ENCODE data around the gene ZNF689. TPM values are rescaled to one million over a fixed set of nuclear protein-coding genes. Genes with fewer than 3 reads are reported as not detected.
A peak's percentile ranks its signal among the peaks of the same experiment; 100 is the strongest.

ZNF689 gene
- total RNA-seq, 2 experiments from 2014 or later: 8.7 to 9.9 TPM

DNA sequence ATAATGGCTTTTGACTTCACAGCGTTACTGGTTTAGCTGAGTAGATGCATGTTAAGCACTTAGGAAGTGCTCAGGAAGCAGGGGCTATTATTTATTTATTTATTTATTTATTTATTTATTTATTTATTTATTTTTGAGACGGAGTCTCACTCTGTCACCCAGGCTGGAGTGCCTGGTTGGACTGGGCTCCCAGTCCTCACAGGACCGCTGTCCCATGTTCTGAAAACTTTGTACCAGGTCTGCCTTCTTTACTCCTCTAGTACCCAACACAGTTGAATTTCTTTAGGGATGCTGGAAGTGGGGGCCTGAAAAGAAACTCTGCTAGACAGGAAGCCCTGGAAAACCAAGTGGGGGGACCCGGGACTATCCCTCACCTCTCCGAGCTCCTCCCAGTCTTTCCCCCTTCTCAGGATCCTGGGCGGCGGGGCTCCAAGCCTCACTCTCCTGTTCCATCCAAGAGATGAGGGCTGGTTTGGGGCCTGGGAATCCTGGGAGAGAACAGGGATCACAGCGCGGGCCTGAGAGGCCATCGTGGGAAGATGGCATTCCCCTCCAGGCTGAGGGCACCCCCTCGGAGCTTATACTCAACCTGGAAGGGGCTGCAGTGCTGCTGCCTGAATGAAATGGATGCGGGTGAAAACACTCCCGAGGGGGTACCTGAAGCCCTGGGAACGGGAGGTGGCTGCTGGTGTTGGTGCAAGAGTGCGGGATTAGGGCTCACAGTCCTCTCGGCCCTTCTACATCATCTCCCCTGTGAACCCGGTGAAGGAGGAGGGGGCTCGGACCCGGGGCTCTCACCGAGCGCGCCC, 39.3 kb downstream of the ZNF689 start:
- Mint-ChIP-seq H3K9me3 (no peaks in the 10 kb centered on the region), H3K4me1 (ENCODE audit: low read depth) (peaks cover 54% of the 10 kb centered on the region), H3K27ac (peak overlapping the region; percentile 89), H3K36me3 (peaks cover 4% of the 10 kb centered on the region), H3K4me3 (peak overlapping the region; percentile 80), H3K27me3 (no peaks in the 10 kb centered on the region)
- ChIA-PET POLR2A (interaction anchor here (1.2 to 2.9 kb wide), 12 partner anchors 13 to 385 kb away, joined by 3 to 39 read pairs (median 5); partner anchors contain the start of genes PRR14, ZNF747, ZNF764 and ZNF771), CTCF (interaction anchor here (1.0 to 3.0 kb wide), 6 partner anchors 10 to 153 kb away, joined by 3 to 17 read pairs (median 12); partner anchors contain the start of genes DCTPP1, ZNF747 and ZNF785)
- intact Hi-C loops (cut with micrococcal nuclease): no loop called here
- DNase-seq: no peak

DNA sequence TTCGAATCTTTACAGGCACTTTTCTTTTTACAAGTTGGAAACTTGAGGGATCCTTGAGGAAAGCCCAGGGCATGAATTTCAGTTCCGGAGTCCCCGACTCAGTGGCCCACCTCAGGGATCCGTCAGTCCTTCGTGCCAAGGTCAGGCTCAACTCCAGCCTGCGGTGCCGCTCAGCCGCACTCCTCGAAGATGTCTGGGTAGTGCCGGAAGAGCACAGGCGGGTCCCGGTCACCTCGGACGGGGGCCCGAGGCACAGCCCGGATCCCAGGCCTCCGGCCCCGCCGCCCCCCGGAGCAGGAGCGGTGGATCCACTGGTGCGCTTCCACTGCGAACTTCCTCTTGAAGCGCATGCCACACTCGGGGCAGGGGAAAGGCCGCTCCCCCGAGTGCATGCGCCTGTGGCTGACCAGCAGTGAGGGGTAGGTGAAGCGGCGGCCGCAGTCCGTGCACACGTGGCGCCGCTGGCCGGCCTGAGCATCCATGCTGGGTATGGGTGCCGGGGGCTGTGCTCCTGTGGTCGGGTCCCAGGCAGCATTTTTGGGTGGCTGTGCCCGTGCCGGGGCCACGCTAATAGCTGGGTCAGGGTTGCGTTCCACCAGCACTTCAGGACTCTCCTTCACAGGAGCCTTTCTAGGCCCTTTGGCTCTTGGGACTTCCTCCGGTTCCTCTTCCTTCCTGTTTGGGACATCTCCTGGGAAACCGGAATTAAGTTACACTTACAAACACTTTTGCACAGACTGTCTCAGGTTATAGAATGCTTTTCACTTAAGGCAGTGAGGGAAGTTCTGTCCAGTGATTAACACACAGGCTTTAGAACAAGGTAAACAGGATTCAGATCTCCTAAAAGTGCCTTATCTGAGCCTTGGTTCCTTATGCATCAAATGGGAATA, 40.2 kb downstream of the ZNF689 start:
- peak overlapping the region; percentile 72 for H3K27ac Mint-ChIP-seq
- no peaks in the 10 kb centered on the region for H3K27me3 Mint-ChIP-seq
- intact Hi-C loops (cut with micrococcal nuclease): loop anchor here (2.0 kb wide), 2 partner anchors 97 to 193 kb away; partner anchors contain the start of genes CFAP119, ITGAL and RNF40
- no peak for DNase-seq
- CTCF ChIA-PET: interaction anchor here (2.4 to 3.0 kb wide), 3 partner anchors 16 to 34 kb away, joined by 12 to 17 read pairs (median 16); partner anchors contain the start of genes ZNF747 and ZNF785
- no peaks in the 10 kb centered on the region for H3K9me3 Mint-ChIP-seq
- no peak overlapping the region for H3K4me3 Mint-ChIP-seq
- POLR2A ChIA-PET: interaction anchor here (1.2 to 2.9 kb wide), 4 partner anchors 12 to 89 kb away, joined by 3 to 39 read pairs (median 20); partner anchors contain the start of genes ZNF747 and ZNF764
- peaks cover 4% of the 10 kb centered on the region for H3K36me3 Mint-ChIP-seq
- H3K4me1 Mint-ChIP-seq (ENCODE audit: low read depth): peaks cover 46% of the 10 kb centered on the region

DNA sequence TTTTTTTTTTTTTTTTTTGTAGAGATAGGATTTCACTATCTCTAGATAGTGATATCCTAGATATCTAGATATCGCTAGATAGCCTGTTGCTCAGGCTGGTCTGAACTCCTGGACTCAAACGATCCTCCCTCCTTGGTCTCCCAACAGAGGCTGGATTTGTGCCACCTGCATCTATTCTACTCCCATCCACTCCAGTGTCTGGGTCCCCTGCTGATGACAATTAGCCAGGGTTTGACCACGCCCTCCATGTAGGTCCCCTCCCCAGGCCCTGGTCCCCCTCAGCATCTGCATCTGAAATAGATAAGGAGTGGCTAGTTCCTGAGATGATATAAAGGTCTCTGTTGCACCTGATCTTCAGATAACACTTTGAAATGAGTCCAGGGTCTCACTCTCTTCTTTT, 40.9 kb downstream of the ZNF689 start:
- no peaks in the 10 kb centered on the region for H3K27me3 Mint-ChIP-seq
- no peak for DNase-seq
- ChIA-PET CTCF (interaction anchor here (1.2 kb wide), 1 partner anchor 140 kb away, joined by 4 read pairs; the partner anchor contains the start of gene DCTPP1), POLR2A (interaction anchor here (1.4 to 4.5 kb wide), 4 partner anchors 12 to 35 kb away, joined by 4 to 24 read pairs (median 20); partner anchors contain the start of genes ZNF747, ZNF764 and ZNF785)
- peak overlapping the region; percentile 97 for H3K27ac Mint-ChIP-seq
- H3K9me3 Mint-ChIP-seq: no peaks in the 10 kb centered on the region
- H3K36me3 Mint-ChIP-seq: peaks cover 4% of the 10 kb centered on the region
- H3K4me1 Mint-ChIP-seq (ENCODE audit: low read depth): peaks cover 41% of the 10 kb centered on the region
- no peak overlapping the region for H3K4me3 Mint-ChIP-seq
- intact Hi-C loops (cut with micrococcal nuclease): loop anchor here (2.0 kb wide), 2 partner anchors 96 to 194 kb away; partner anchors contain the start of genes CFAP119, ITGAL and RNF40

DNA sequence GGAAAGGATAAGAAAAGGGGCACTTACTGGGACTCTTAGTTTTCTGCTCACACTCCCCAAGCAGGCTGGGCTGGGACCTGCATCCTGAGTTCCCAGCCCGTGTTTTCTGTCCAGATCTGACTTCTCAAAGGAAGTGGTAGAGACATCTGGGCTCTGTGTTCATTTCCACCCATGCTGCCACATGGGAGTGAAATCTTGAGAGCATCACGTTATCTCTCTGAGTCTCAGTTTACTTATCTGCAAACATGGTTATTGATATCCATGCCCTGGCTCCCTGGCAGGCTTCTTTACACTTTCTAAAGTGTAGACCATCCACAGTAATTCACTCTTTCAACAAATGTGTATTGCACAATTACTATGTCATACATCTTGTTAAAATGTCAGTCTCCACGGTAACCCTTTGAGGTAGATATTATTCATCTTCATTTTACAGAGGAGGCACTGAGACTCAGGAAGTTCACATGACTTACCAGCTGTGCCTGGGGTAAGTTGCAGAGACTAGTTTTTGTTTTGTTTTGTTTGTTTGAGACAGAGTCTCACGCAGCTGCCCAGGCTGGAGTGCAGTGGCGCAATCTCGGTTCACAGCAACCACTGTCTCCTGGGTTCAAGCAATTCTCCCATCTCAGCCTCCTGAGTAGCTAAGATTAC, 42.1 kb downstream of the ZNF689 start:
- DNase-seq: peak; percentile 74
- ChIA-PET CTCF (interaction anchor here (0.7 to 3.0 kb wide), 5 partner anchors 10 to 138 kb away, joined by 4 to 16 read pairs (median 5); partner anchors contain the start of genes DCTPP1 and ZNF764), POLR2A (interaction anchor here (1.0 to 4.5 kb wide), 8 partner anchors 10 to 150 kb away, joined by 3 to 24 read pairs (median 6); partner anchors contain the start of genes ITGAL, ZNF747, ZNF764 and ZNF785)
- Mint-ChIP-seq H3K36me3 (peaks cover 4% of the 10 kb centered on the region), H3K4me1 (ENCODE audit: low read depth) (peaks cover 36% of the 10 kb centered on the region), H3K4me3 (peak overlapping the region; percentile 72), H3K9me3 (no peaks in the 10 kb centered on the region), H3K27me3 (no peaks in the 10 kb centered on the region), H3K27ac (peak overlapping the region; percentile 97)
- intact Hi-C loops (cut with micrococcal nuclease): loop anchor here (1.0 to 2.0 kb wide), 6 partner anchors 10 to 195 kb away; partner anchors contain the start of genes CFAP119, ITGAL, RNF40 and ZNF764

DNA sequence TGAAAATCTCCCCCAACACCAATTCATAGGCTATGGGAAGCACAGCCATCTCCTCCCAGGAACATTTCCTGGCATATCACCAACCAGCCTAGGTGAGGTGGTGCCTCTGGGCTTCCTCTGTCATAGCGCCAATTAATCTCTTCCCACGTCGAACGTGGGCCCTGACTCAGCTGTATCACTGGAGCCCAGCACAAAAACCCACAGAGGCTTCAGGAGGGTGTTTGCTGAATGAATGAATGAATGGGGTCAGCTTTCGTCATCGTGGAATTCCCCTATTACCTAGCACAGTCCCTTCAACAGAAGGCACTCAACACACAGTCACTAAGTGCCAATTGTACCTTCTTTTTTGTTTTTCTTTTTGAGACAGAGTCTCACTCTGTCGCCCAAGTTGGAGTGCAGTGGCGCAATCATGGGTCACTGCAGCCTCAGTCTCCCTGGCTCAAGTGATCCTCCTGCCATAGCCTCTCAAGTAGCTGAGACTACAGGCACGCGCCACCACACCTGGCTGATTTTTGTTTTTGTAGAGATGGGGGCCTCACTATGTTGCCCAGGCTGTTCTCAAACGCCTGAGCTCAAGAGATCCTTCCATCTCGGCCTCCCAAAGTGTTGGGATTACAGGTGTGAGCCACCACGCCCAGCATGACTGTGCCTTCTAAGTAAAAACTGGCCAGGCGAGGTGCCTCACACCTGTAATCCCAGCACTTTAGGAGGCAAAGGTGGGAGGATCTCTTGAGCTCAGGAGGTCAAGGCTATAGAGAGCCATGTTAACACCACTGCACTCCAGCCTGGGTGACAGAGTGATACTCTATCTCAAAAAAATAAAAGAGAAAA, 42.8 kb downstream of the ZNF689 start:
- peak; percentile 88 for DNase-seq
- Mint-ChIP-seq H3K9me3 (no peaks in the 10 kb centered on the region), H3K36me3 (peaks cover 4% of the 10 kb centered on the region), H3K27me3 (no peaks in the 10 kb centered on the region), H3K27ac (peak overlapping the region; percentile 97), H3K4me3 (peak overlapping the region; percentile 72), H3K4me1 (ENCODE audit: low read depth) (peaks cover 35% of the 10 kb centered on the region)
- POLR2A ChIA-PET: interaction anchor here (1.0 to 4.5 kb wide), 6 partner anchors 10 to 149 kb away, joined by 3 to 24 read pairs (median 12); partner anchors contain the start of genes ZNF747, ZNF764 and ZNF785
- CTCF ChIA-PET: interaction anchor here (0.6 to 3.0 kb wide), 7 partner anchors 10 to 137 kb away, joined by 3 to 16 read pairs (median 5); partner anchors contain the start of genes DCTPP1, PRR14 and ZNF764
- intact Hi-C loops (cut with micrococcal nuclease): loop anchor here (1.0 kb wide), 1 partner anchor 16 kb away; no protein-coding TSS in a partner anchor

DNA sequence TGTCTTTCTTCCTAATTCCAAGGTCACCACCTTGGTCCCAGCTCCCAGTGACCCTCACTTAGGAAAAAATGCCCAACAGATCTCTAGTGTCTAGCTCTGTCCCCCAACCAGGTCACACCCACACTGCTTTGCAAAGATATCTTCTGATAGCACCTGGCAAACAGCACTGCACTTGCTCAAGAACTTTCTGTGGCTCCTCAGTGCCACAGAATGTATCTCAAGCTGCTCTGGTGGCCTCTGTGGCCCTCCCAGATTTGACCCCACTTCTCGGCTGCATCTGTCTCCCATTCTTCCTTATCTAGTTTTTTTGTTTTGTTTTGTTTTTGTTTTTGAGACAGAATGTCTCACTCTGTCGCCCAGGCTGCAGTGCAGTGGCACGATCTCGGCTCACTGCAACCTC, 43.7 kb downstream of the ZNF689 start:
- Mint-ChIP-seq H3K27me3 (no peaks in the 10 kb centered on the region), H3K4me3 (no peak overlapping the region), H3K36me3 (peaks cover 2% of the 10 kb centered on the region), H3K9me3 (no peaks in the 10 kb centered on the region), H3K4me1 (ENCODE audit: low read depth) (peaks cover 30% of the 10 kb centered on the region), H3K27ac (peak overlapping the region; percentile 97)
- ChIA-PET POLR2A (interaction anchor here (0.5 to 4.5 kb wide), 7 partner anchors 9 to 89 kb away, joined by 3 to 24 read pairs (median 8); partner anchors contain the start of genes ZNF747, ZNF764 and ZNF785), CTCF (interaction anchor here (0.6 to 3.0 kb wide), 8 partner anchors 9 to 137 kb away, joined by 3 to 16 read pairs (median 4); partner anchors contain the start of genes DCTPP1, PRR14 and ZNF764)
- intact Hi-C loops (cut with micrococcal nuclease): no loop called here
- DNase-seq: no peak

DNA sequence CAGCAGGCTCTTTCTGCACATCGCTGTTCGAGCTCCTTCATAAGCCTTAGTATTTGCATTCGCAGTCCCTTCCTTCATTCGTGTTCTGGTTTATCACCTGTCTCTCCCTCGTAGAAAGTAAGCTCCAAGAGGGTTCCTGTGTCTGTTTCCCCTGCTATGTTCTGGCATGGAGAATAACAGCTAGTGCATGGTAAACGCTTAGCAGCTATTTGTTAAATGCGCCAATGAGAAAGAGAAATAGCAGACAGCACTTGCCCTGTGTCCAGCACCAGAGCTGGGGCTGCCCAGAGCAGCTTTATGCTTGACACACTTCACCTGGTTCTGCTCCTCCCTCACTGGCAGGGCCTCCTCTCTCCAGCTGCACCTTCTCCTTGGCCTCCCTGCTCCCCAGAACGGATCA, 44.2 kb downstream of the ZNF689 start:
- no peak for DNase-seq
- Mint-ChIP-seq H3K9me3 (no peaks in the 10 kb centered on the region), H3K27ac (peak overlapping the region; percentile 97), H3K4me1 (ENCODE audit: low read depth) (peaks cover 33% of the 10 kb centered on the region), H3K36me3 (peaks cover 2% of the 10 kb centered on the region), H3K4me3 (no peak overlapping the region), H3K27me3 (no peaks in the 10 kb centered on the region)
- intact Hi-C loops (cut with micrococcal nuclease): no loop called here
- ChIA-PET POLR2A (interaction anchor here (0.5 to 4.5 kb wide), 4 partner anchors 20 to 89 kb away, joined by 3 to 24 read pairs (median 3); partner anchors contain the start of genes ZNF747 and ZNF785), CTCF (interaction anchor here (0.6 to 3.0 kb wide), 5 partner anchors 30 to 118 kb away, joined by 3 to 14 read pairs (median 3); no protein-coding TSS in a partner anchor)

DNA sequence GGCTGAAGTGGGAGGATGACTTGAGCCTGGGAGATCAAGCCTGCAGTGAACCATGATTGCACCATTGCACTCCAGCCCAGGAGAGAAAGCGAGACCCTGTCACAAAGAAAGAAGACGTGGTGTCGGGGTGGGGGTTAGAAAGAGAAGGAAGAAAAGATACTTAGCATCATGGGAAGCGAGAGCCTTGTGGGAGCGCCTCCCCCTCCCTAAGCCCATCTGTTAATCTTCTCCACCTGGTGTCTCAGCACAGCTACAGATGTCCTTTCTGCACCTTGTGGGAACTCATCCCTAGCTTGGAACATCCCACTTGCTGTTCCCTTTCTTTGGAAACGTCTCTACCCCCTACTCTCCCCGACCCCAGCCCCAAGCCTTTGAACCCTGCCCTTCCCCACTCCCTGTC, 44.7 kb downstream of the ZNF689 start:
- POLR2A ChIA-PET: interaction anchor here (1.1 to 4.5 kb wide), 2 partner anchors 20 to 31 kb away, joined by 3 to 24 read pairs; partner anchors contain the start of genes ZNF747 and ZNF785
- H3K27me3 Mint-ChIP-seq: no peaks in the 10 kb centered on the region

DNA sequence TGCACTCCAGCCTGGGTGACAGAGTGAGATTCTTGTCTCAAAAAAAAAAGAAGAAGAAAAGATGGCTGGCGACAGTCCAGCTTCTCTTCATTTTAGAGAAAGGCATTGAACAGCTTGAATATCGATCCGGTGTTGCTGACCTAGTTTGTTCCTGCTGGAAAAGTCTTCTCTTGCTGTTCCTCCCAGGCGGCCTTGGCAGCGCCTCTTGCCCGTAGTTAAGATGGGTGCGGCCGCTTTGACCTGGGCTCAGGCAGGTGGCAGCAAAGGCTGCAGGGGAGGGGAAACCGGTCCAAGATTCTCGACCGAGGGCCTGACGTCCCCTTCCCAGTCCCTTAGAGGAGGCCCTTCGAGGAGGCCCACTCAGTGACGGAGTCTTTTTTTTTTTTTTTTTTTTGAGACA, 48.2 kb downstream of the ZNF689 start:
- no peaks in the 10 kb centered on the region for H3K27me3 Mint-ChIP-seq
- peak overlapping the region; percentile 79 for H3K4me3 Mint-ChIP-seq
- ChIA-PET CTCF (interaction anchor here (0.9 to 1.0 kb wide), 2 partner anchors 27 to 36 kb away, joined by 3 to 4 read pairs; no protein-coding TSS in a partner anchor), POLR2A (interaction anchor here (1.0 kb wide), 1 partner anchor 28 kb away, joined by 5 read pairs; the partner anchor contains the start of gene ZNF747)
- peak overlapping the region; percentile 83 for H3K27ac Mint-ChIP-seq
- H3K9me3 Mint-ChIP-seq: no peaks in the 10 kb centered on the region
- intact Hi-C loops (cut with micrococcal nuclease): no loop called here
- DNase-seq: no peak
- H3K36me3 Mint-ChIP-seq: no peaks in the 10 kb centered on the region
- peaks cover 25% of the 10 kb centered on the region for H3K4me1 Mint-ChIP-seq (ENCODE audit: low read depth)

More for the DNA sequence above, 44.7 kb downstream of the ZNF689 start:
- Mint-ChIP-seq H3K9me3 (no peaks in the 10 kb centered on the region), H3K27ac (no peak overlapping the region), H3K4me1 (ENCODE audit: low read depth) (peaks cover 35% of the 10 kb centered on the region), H3K4me3 (no peak overlapping the region), H3K36me3 (peaks cover 2% of the 10 kb centered on the region)
- CTCF ChIA-PET: interaction anchor here (0.6 to 1.3 kb wide), 3 partner anchors 50 to 117 kb away, joined by 3 read pairs; no protein-coding TSS in a partner anchor
- intact Hi-C loops (cut with micrococcal nuclease): no loop called here
- DNase-seq: no peak
